Tibial nerve (tissue), 4 donors: ENCODE measurements around the gene SIX4. TPM values are rescaled to one million over a fixed set of nuclear protein-coding genes. Genes with fewer than 3 reads are reported as not detected.

Experiments
- DNase-seq, 2 donors: peaks; one replicate each; pipeline ENCODE4 v3.0.0-alpha.2; 2019; ENCODE audit warnings: low spot score in 2 of 2
- H3K27ac ChIP-seq, 4 donors: fragments of 200-600 bp; sonication (generic) in 3 of 4; one replicate each; pipeline ENCODE4 v1.5.1; 2017 to 2019; ENCODE audit warnings: mild to moderate bottlenecking in 1 of 4
- H3K27me3 ChIP-seq, 2 donors: fragments of 200-600 bp; sonication (generic) in 1 of 2; one replicate each; pipeline versions ENCODE4 v1.5.1 to v1.6.0; 2017 to 2019
- H3K36me3 ChIP-seq, 3 donors: fragments of 200-600 bp; sonication (generic); one replicate each; pipeline ENCODE4 v1.5.1; 2018 to 2019
- H3K4me1 ChIP-seq, 4 donors: fragments of 200-600 bp; sonication (generic) in 3 of 4; one replicate each; pipeline ENCODE4 v1.5.1; 2017 to 2019
- H3K4me3 ChIP-seq, 4 donors: fragments of 200-600 bp; sonication (generic) in 3 of 4; one replicate each; pipeline ENCODE4 v1.5.1; 2017 to 2019; ENCODE audit warnings: mild to moderate bottlenecking in 1 of 4, moderate library complexity in 1 of 4
- H3K9me3 ChIP-seq, 4 donors: fragments of 200-600 bp; sonication (generic) in 3 of 4; one replicate each; pipeline ENCODE4 v1.5.1; 2017 to 2019
- EP300 ChIP-seq, 2 donors: sonication (generic); formaldehyde crosslinking; IDR thresholded peaks; one replicate each; pipeline ENCODE4 v1.6.1; 2017; ENCODE audit warnings: antibody characterized with exemption in 2 of 2, mild to moderate bottlenecking in 1 of 2
- POLR2A ChIP-seq, 2 donors: fragments of 450-650 bp; IDR thresholded peaks; one replicate each; pipeline ENCODE4 v1.6.1; 2017; ENCODE audit warnings: antibody characterized with exemption in 2 of 2, mild to moderate bottlenecking in 2 of 2, moderate library complexity in 2 of 2
- whole genome bisulfite sequencing, 2 donors: methylation state at CpG; one replicate each; pipeline ENCODE4 v1.1.5; 2018; 5-methylcytosine and 5-hydroxymethylcytosine counted together
- total RNA-seq, 4 donors: library from RNA; depleted of rRNA; stranded (reverse); fragments of >200 nt; gene quantifications; one replicate each; pipeline ENCODE4 v1.1.0, GENCODE V29; 2016
- TF ChIP-seq, protein P1 (sequence below), 5 experiments: fragments of 200-600 bp in 3 of 5; fragments of 450-650 bp in 2 of 5; sonication (generic) in 3 of 5; IDR thresholded peaks; one replicate each; pipeline ENCODE4 v1.5.1; 2016 to 2019; ENCODE audit warnings: antibody characterized with exemption in 5 of 5, mild to moderate bottlenecking in 3 of 5, moderate library complexity in 2 of 5

The SIX4 gene
- total RNA-seq: 1 to 10 TPM; 2.6 to 8.2 (median 4.7) TPM

DNA sequence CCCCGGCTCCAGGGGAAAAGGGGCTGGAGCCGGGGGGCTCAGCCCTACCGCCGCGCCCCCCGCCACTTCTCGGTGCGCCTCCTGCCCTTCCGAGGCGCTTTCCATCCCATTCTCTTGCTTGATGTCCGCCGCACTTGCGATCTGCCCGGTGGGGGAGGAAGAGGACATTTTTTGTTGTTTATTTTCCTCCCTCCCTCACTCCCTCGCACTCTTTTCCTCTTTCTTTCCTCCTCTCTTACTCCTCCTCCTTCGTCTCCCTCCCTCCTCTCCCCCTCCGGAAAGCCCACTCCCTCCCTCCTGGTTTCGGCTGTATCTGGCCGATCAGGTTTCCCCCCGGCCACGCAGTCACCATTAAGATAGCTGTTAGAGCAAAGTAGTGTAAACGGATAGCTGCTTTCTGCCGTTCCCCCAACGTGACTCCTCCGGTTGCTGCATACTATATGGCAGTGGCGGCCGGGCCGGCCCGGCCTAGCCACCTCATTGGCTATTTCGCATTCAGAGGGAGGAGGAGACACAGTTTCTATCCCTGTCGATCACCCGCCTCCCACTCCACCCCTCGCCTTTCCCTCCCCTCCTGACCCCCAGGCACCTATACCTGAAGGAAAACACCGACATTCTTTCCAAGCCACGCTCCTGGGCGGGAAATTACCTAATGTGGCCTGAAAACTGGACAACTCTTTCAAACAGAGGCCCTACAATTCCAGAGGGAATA is at the start of gene SIX4:
Gene SIX4 (minus strand): TSS at position 445 of the 712 bp plus-strand sequence. CDS start 277 bp downstream, at position 168.
- WGBS, 2 donors: 4 to 6% methylated on average over 36 of the region's 36 CpGs
- peaks cover 0 to 32% (median 23%) of the 10 kb centered on the region in 4 donors for H3K4me1 ChIP-seq
- peak; percentile 14 to 29 for DNase-seq
- peak in 1 of 2 donors; percentile 26 for TF ChIP-seq EP300 (IDR thresholded peaks at IDR 0.05)
- peak in 1 of 2 donors; percentile 15 for TF ChIP-seq POLR2A (IDR thresholded peaks at IDR 0.05)
- TF ChIP-seq, protein P1, sequence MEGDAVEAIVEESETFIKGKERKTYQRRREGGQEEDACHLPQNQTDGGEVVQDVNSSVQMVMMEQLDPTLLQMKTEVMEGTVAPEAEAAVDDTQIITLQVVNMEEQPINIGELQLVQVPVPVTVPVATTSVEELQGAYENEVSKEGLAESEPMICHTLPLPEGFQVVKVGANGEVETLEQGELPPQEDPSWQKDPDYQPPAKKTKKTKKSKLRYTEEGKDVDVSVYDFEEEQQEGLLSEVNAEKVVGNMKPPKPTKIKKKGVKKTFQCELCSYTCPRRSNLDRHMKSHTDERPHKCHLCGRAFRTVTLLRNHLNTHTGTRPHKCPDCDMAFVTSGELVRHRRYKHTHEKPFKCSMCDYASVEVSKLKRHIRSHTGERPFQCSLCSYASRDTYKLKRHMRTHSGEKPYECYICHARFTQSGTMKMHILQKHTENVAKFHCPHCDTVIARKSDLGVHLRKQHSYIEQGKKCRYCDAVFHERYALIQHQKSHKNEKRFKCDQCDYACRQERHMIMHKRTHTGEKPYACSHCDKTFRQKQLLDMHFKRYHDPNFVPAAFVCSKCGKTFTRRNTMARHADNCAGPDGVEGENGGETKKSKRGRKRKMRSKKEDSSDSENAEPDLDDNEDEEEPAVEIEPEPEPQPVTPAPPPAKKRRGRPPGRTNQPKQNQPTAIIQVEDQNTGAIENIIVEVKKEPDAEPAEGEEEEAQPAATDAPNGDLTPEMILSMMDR (IDR thresholded peaks at IDR 0.05): no peak
- H3K9me3 ChIP-seq: no peaks in the 10 kb centered on the region
- H3K27ac ChIP-seq: peak within 1 kb of the TSS in 2 of 4 donors; percentile 51 to 80
- no peaks in the 10 kb centered on the region for H3K36me3 ChIP-seq
- peaks cover 0 to 86% of the 10 kb centered on the region in 2 donors for H3K27me3 ChIP-seq
- peak within 1 kb of the TSS; percentile 47 to 88 (median 72) for H3K4me3 ChIP-seq

DNA sequence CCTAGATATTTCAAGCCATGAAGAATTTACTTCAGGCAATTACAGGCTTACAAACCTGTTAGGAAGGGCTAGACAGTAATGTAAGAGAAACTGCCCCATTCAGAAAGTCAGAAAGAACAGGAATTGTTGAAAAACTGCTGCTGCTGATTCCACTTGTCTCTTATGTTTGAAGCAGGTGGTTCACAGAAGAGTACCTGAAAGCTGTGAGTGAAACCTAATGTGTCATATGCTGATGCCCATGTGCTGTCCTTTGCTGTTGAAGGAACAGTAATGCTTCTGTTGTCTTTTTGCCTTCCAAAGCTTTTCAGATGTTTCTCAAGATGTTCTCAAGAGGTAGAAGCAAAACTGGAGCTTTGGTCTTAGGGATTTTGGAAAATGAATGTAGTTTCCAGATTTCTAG is 49.4 kb upstream of the SIX4 start:
- no peaks in the 10 kb centered on the region for H3K27me3 ChIP-seq
- no peaks in the 10 kb centered on the region for H3K9me3 ChIP-seq
- H3K4me1 ChIP-seq: peaks cover 0 to 2% (median 0%) of the 10 kb centered on the region in 4 donors
- no peak overlapping the region for H3K27ac ChIP-seq
- no peak for DNase-seq
- no peaks in the 10 kb centered on the region for H3K36me3 ChIP-seq
- no peak for TF ChIP-seq EP300 (IDR thresholded peaks at IDR 0.05)
- no peak for TF ChIP-seq POLR2A (IDR thresholded peaks at IDR 0.05)
- TF ChIP-seq, protein P1 (IDR thresholded peaks at IDR 0.05): no peak
- H3K4me3 ChIP-seq: no peak overlapping the region

DNA sequence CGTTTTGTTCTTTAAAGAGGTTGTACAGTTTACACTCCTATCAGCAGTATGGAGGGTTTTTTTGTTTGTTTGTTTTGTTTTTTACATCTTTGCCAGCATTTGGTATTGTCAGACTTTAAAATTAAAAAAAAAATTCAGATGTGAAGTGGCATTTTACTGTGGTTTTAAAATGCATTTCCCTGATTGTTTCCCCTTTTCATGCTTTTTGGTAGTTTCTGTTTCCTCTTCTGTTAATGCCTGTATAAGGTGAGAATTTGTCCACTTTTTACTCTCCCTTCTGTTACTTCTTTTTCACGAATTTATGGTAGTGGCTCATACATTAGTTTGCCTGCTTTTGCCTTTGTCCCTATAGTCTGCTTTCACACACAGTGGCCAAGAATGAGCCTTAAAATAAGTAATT is 47.0 kb upstream of the SIX4 start:
- Histone ChIP-seq H3K9me3 (no peaks in the 10 kb centered on the region), H3K4me1 (peaks cover 0 to 2% (median 0%) of the 10 kb centered on the region in 4 donors), H3K36me3 (no peaks in the 10 kb centered on the region), H3K4me3 (no peak overlapping the region), H3K27ac (no peak overlapping the region), H3K27me3 (no peaks in the 10 kb centered on the region)
- WGBS, 2 donors: 39 to 45% methylated on average over 2 of the region's 2 CpGs
- no peak for TF ChIP-seq EP300 (IDR thresholded peaks at IDR 0.05)
- TF ChIP-seq, protein P1 (IDR thresholded peaks at IDR 0.05): no peak
- no peak for TF ChIP-seq POLR2A (IDR thresholded peaks at IDR 0.05)
- DNase-seq: no peak

DNA sequence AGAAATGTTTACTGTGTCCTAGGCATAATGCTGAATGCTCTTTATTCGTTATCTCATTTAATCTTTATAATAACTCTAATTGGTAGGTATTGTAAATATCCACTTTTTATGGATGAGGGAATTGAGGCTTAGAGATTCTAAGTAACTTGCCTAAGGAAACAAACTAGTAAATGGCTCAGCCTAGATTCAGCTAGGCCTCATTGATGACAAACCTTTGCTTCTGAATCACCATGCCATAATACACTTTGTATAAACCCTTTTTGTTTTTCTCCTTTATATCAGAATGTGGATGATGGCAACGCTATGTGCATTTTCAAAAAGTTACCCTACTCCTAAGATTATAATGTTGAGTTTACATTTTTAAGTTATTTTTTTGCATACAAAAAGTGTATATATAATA is 44.5 kb upstream of the SIX4 start:
- no peaks in the 10 kb centered on the region for H3K36me3 ChIP-seq
- 92% methylated on average over 2 of the region's 2 CpGs for WGBS, 2 donors
- TF ChIP-seq EP300 (IDR thresholded peaks at IDR 0.05): no peak
- TF ChIP-seq POLR2A (IDR thresholded peaks at IDR 0.05): no peak
- TF ChIP-seq, protein P1 (IDR thresholded peaks at IDR 0.05): no peak
- H3K4me3 ChIP-seq: no peak overlapping the region
- H3K4me1 ChIP-seq: no peaks in the 10 kb centered on the region
- no peak overlapping the region for H3K27ac ChIP-seq
- no peaks in the 10 kb centered on the region for H3K27me3 ChIP-seq
- no peaks in the 10 kb centered on the region for H3K9me3 ChIP-seq
- no peak for DNase-seq

DNA sequence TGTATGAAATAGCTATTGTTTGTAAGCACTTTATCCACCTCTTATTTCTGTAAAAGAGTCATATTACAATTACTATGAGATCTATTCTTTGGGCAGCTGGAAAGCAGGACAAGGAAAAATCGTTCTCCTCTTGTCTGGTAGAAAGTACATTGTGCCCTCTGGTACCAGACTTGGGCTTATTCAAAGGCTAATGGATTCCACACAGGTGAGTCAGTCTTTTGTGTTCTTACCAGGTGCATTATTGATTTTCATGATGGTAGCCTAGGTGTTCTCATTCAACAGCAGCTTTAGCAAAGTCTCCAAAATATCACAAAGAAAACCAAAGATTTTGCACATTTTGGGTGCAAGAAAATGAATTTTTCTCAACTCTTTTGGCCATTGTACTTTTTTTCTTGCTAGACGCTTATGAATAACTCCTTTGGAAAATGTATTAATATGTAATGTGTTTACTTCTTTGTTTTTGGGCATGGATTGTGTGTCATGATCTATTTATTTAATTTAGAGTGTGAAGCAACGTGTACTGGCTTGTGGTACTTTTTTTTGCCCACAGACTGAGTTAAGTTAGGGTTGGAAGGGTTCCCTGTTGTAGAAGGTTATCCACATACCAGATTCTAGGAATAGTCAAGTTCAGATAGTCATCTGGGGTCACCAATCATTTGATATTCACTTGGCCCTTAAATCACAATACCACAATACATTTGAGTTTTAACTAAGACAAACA is 36.7 kb upstream of the SIX4 start:
- Histone ChIP-seq H3K27me3 (no peaks in the 10 kb centered on the region), H3K4me1 (peaks cover 0 to 26% (median 4%) of the 10 kb centered on the region in 4 donors), H3K27ac (no peak overlapping the region), H3K9me3 (no peaks in the 10 kb centered on the region), H3K36me3 (no peaks in the 10 kb centered on the region), H3K4me3 (no peak overlapping the region)
- no peak for TF ChIP-seq POLR2A (IDR thresholded peaks at IDR 0.05)
- no peak for TF ChIP-seq EP300 (IDR thresholded peaks at IDR 0.05)
- TF ChIP-seq, protein P1 (IDR thresholded peaks at IDR 0.05): no peak
- WGBS, 2 donors: 70 to 72% methylated on average over 3 of the region's 3 CpGs
- DNase-seq: no peak
